ENCODE data around the gene HLA-DRB1.
"Not testable (repeated sequence)": the region's sequence is repeated elsewhere in the genome, so short reads cannot be mapped to it uniquely, and the experiment has no call there.

HLA-DRB1 gene

GRCh38 chr6:32558426-32559057, 31.1 kb downstream of the HLA-DRB1 start:
- TF ChIP-seq YY1 (IDR thresholded peaks at IDR 0.05; ENCODE audit: insufficient read depth, insufficient read length), result no peak
- TF ChIP-seq SUZ12 (IDR thresholded peaks at IDR 0.05; ENCODE audit: extremely low read depth, insufficient read depth, insufficient read length), result no peak
- TF ChIP-seq ZNF274 (IDR thresholded peaks at IDR 0.05; ENCODE audit: low read depth, low read length), result no peak
- no peaks in the 10 kb centered on the region for H3K36me3 ChIP-seq (ENCODE audit: insufficient read depth, insufficient read length, low read length)
- no peaks in the 10 kb centered on the region for H3K27me3 ChIP-seq (ENCODE audit: insufficient read depth, insufficient read length)
- DNase-seq (ENCODE audit: low read depth, low spot score), result peak; percentile 3
- no peaks in the 10 kb centered on the region for H3K4me1 ChIP-seq (ENCODE audit: insufficient read depth, insufficient read length)
- no peak overlapping the region for H3K9ac ChIP-seq (ENCODE audit: insufficient read length, low read depth)
- H3K4me3 ChIP-seq (ENCODE audit: insufficient read length, low read depth), result no peak overlapping the region
- no peaks in the 10 kb centered on the region for H3K9me3 ChIP-seq (ENCODE audit: insufficient read depth, low read length)

- DNase-seq (ENCODE audit: low read depth, low spot score), result no peak
- H3K36me3 ChIP-seq (ENCODE audit: insufficient read depth, insufficient read length, low read length), result no peaks in the 10 kb centered on the region
- no peak overlapping the region for H3K4me3 ChIP-seq (ENCODE audit: insufficient read length, low read depth)
- no peaks in the 10 kb centered on the region for H3K9me3 ChIP-seq (ENCODE audit: insufficient read depth, low read length)
- H3K4me1 ChIP-seq (ENCODE audit: insufficient read depth, insufficient read length), result no peaks in the 10 kb centered on the region
- no peak for TF ChIP-seq ZNF274 (IDR thresholded peaks at IDR 0.05; ENCODE audit: low read depth, low read length)
- TF ChIP-seq SUZ12 (IDR thresholded peaks at IDR 0.05; ENCODE audit: extremely low read depth, insufficient read depth, insufficient read length), result no peak
- TF ChIP-seq YY1 (IDR thresholded peaks at IDR 0.05; ENCODE audit: insufficient read depth, insufficient read length), result no peak
- no peak overlapping the region for H3K9ac ChIP-seq (ENCODE audit: insufficient read length, low read depth)
- H3K27me3 ChIP-seq (ENCODE audit: insufficient read depth, insufficient read length), result no peaks in the 10 kb centered on the region
Observed at GRCh38 chr6:32554116-32554965, 35.3 kb downstream of the HLA-DRB1 start.

GRCh38 chr6:32553037-32553742, 36.5 kb downstream of the HLA-DRB1 start:
- Histone ChIP-seq H3K9me3 (ENCODE audit: insufficient read depth, low read length) (no peaks in the 10 kb centered on the region), H3K9ac (ENCODE audit: insufficient read length, low read depth) (no peak overlapping the region), H3K4me1 (ENCODE audit: insufficient read depth, insufficient read length) (no peaks in the 10 kb centered on the region), H3K36me3 (ENCODE audit: insufficient read depth, insufficient read length, low read length) (no peaks in the 10 kb centered on the region), H3K4me3 (ENCODE audit: insufficient read length, low read depth) (no peak overlapping the region), H3K27me3 (ENCODE audit: insufficient read depth, insufficient read length) (no peaks in the 10 kb centered on the region)
- no peak for TF ChIP-seq YY1 (IDR thresholded peaks at IDR 0.05; ENCODE audit: insufficient read depth, insufficient read length)
- no peak for TF ChIP-seq ZNF274 (IDR thresholded peaks at IDR 0.05; ENCODE audit: low read depth, low read length)
- TF ChIP-seq SUZ12 (IDR thresholded peaks at IDR 0.05; ENCODE audit: extremely low read depth, insufficient read depth, insufficient read length), result no peak
- no peak for DNase-seq (ENCODE audit: low read depth, low spot score)

- H3K9ac ChIP-seq (ENCODE audit: insufficient read length, low read depth), result no peak overlapping the region
- DNase-seq (ENCODE audit: low read depth, low spot score), result no peak
- H3K4me1 ChIP-seq (ENCODE audit: insufficient read depth, insufficient read length), result no peaks in the 10 kb centered on the region
- H3K9me3 ChIP-seq (ENCODE audit: insufficient read depth, low read length), result no peaks in the 10 kb centered on the region
- no peaks in the 10 kb centered on the region for H3K36me3 ChIP-seq (ENCODE audit: insufficient read depth, insufficient read length, low read length)
- no peak overlapping the region for H3K4me3 ChIP-seq (ENCODE audit: insufficient read length, low read depth)
- TF ChIP-seq YY1 (IDR thresholded peaks at IDR 0.05; ENCODE audit: insufficient read depth, insufficient read length) (no peak), ZNF274 (IDR thresholded peaks at IDR 0.05; ENCODE audit: low read depth, low read length) (no peak), SUZ12 (IDR thresholded peaks at IDR 0.05; ENCODE audit: extremely low read depth, insufficient read depth, insufficient read length) (no peak)
- no peaks in the 10 kb centered on the region for H3K27me3 ChIP-seq (ENCODE audit: insufficient read depth, insufficient read length)
Observed at GRCh38 chr6:32551410-32551809, 38.2 kb downstream of the HLA-DRB1 start.

GRCh38 chr6:32539839-32540238, 49.8 kb downstream of the HLA-DRB1 start:
- no peak for DNase-seq (ENCODE audit: low read depth, low spot score)
- Histone ChIP-seq H3K9me3 (ENCODE audit: insufficient read depth, low read length) (no peaks in the 10 kb centered on the region), H3K36me3 (ENCODE audit: insufficient read depth, insufficient read length, low read length) (no peaks in the 10 kb centered on the region), H3K4me1 (ENCODE audit: insufficient read depth, insufficient read length) (no peaks in the 10 kb centered on the region), H3K27me3 (ENCODE audit: insufficient read depth, insufficient read length) (no peaks in the 10 kb centered on the region), H3K9ac (ENCODE audit: insufficient read length, low read depth) (no peak overlapping the region), H3K4me3 (ENCODE audit: insufficient read length, low read depth) (no peak overlapping the region)
- no peak for TF ChIP-seq ZNF274 (IDR thresholded peaks at IDR 0.05; ENCODE audit: low read depth, low read length)
- no peak for TF ChIP-seq SUZ12 (IDR thresholded peaks at IDR 0.05; ENCODE audit: extremely low read depth, insufficient read depth, insufficient read length)
- TF ChIP-seq YY1 (IDR thresholded peaks at IDR 0.05; ENCODE audit: insufficient read depth, insufficient read length), result no peak

- not testable (repeated sequence) for H3K36me3 ChIP-seq (ENCODE audit: insufficient read depth, insufficient read length, low read length); H3K9me3 ChIP-seq (ENCODE audit: insufficient read depth, low read length); H3K4me1 ChIP-seq (ENCODE audit: insufficient read depth, insufficient read length); H3K27me3 ChIP-seq (ENCODE audit: insufficient read depth, insufficient read length); H3K9ac ChIP-seq (ENCODE audit: insufficient read length, low read depth); DNase-seq (ENCODE audit: low read depth, low spot score); H3K4me3 ChIP-seq (ENCODE audit: insufficient read length, low read depth)
Observed at GRCh38 chr6:32530431-32530793, 59.2 kb downstream of the HLA-DRB1 start.
